Adrenal gland (tissue), 5 donors: ENCODE data around the gene CLDN18.

ENCODE experiments used
- POLR2A ChIP-seq, 2 donors: fragments of 450-650 bp; IDR thresholded peaks; one replicate each; pipeline ENCODE4 v1.6.1; 2017; ENCODE audit warnings: antibody characterized with exemption in 2 of 2, mild to moderate bottlenecking in 2 of 2, moderate library complexity in 1 of 2
- TF ChIP-seq, protein P1 (sequence below), 6 experiments: fragments of 450-650 bp in 4 of 6; fragments of 200-600 bp in 2 of 6; sonication (generic) in 1 of 6; IDR thresholded peaks; 1 replicate in 5 of 6; 2 replicates in 1 of 6; pipeline versions ENCODE4 v1.5.1 to v1.8.0; 2016 to 2021; ENCODE audit warnings: antibody characterized with exemption in 6 of 6, mild to moderate bottlenecking in 2 of 6, moderate library complexity in 1 of 6
- donor health status: DM: no; HTN: no; CAD: no.

DNA sequence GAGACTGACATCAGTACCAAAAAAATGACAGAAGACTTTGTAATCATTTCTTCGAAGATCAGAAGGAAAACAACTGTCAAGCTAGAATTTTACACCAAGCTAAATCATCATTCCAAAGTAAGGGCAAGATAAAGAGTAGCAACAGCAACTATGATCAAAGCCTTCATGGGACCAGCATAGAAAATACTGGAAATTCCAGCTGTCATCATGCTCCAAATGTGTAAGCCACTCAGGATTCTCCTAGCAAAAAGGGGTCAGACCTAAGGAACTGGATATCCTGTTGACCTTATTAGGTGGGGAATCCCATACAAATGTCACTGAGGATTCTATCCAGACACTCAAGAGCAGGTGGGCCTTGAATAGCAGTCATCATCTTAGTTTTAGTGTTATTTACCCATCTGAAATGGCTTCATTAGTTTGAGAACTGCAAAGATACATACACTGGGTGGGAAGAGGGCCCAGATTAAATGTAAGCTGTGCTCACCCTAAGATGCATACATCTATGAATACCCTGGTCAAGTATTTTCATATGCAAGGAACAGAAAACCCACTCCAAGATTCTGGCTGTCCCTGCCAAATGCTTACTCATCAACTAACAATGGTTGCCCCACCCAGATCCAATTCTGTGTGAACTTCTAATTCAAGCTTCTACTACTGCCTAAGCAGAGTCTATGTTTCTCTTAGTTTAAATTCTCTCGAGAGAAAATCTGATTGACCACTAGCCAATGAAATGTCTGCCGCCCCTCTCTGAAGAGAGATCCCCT is 33.5 kb downstream of the CLDN18 start:
- TF ChIP-seq, protein P1, sequence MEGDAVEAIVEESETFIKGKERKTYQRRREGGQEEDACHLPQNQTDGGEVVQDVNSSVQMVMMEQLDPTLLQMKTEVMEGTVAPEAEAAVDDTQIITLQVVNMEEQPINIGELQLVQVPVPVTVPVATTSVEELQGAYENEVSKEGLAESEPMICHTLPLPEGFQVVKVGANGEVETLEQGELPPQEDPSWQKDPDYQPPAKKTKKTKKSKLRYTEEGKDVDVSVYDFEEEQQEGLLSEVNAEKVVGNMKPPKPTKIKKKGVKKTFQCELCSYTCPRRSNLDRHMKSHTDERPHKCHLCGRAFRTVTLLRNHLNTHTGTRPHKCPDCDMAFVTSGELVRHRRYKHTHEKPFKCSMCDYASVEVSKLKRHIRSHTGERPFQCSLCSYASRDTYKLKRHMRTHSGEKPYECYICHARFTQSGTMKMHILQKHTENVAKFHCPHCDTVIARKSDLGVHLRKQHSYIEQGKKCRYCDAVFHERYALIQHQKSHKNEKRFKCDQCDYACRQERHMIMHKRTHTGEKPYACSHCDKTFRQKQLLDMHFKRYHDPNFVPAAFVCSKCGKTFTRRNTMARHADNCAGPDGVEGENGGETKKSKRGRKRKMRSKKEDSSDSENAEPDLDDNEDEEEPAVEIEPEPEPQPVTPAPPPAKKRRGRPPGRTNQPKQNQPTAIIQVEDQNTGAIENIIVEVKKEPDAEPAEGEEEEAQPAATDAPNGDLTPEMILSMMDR (IDR thresholded peaks at IDR 0.05) = no peak
- no peak for TF ChIP-seq POLR2A (IDR thresholded peaks at IDR 0.05)
